HepG2 (cell line): ENCODE measurements around the gene GOLGA7B. TPM values are rescaled to one million over a fixed set of nuclear protein-coding genes. Genes with fewer than 3 reads are reported as not detected.

ENCODE experiments used
- ATAC-seq: fragments of 200-7000 bp; cut with Tn5 transposase; 3 replicates; pipeline ENCODE4 v1.9.1; 2020; ENCODE audit warnings: mild to moderate bottlenecking, moderate library complexity
- BruUV-seq: library from RNA; stranded (reverse); fragments of 400-500 nt; replicated peaks from 2 replicates; lab custom pipeline; 2021; lab: Mats Ljungman, UMichigan
- CTCF ChIA-PET: fragments of 300-600 bp; formaldehyde crosslinking; extraction: SDS; loops from one replicate; lab custom pipeline; 2021; ENCODE audit warnings: low total read pairs, inconsistent platforms, low intra/inter-chr PET ratio; lab: Yijun Ruan, JAX
- POLR2A ChIA-PET: fragments of 350-600 bp; sonication (Branson Sonifier 250); formaldehyde crosslinking; loops from one replicate; lab custom pipeline; 2020; ENCODE audit warnings: antibody characterized with exemption, inconsistent platforms; lab: Yijun Ruan, JAX
- DNase-seq: peaks from one replicate; pipeline ENCODE4 v3.0.0-alpha.2; 2015; ENCODE audit warnings: low spot score
- FAIRE-seq: peaks from 3 replicates; lab custom pipeline; 2011; peaks lifted over from hg19 to GRCh38; lab: Jason Lieb, UNC
- H2AFZ ChIP-seq: one replicate; pipeline ENCODE4 v1.6.1; 2011; ENCODE audit warnings: low read length, inconsistent platforms
- H3K27ac ChIP-seq: fragments of 300-600 bp; 3 replicates; pipeline ENCODE4 v1.8.0; 2011; ENCODE audit warnings: mixed run types, mild to moderate bottlenecking, mixed read lengths, low read length, inconsistent platforms; ENCODE audit not compliant: insufficient read depth; ENCODE audit errors: extremely low read length
- H3K27me3 ChIP-seq, 2 experiments: fragments of 200-600 bp in 1 of 2; 2 replicates in 1 of 2; 3 replicates in 1 of 2; pipeline versions ENCODE4 v1.6.0 to v1.8.0; 2011; ENCODE audit warnings: low read length in 2 of 2, mild to moderate bottlenecking in 2 of 2, moderate library complexity in 2 of 2, inconsistent platforms in 1 of 2; ENCODE audit not compliant: insufficient read depth in 2 of 2, control insufficient read depth in 1 of 2
- H3K36me3 ChIP-seq, 2 experiments: fragments of 200-600 bp in 1 of 2; replicated peaks in 1 of 2; 2 replicates in 1 of 2; 3 replicates in 1 of 2; pipeline versions ENCODE4 v1.5.1 to v1.8.0; 2011; ENCODE audit warnings: low read length in 2 of 2, inconsistent platforms in 1 of 2; ENCODE audit not compliant: insufficient read depth in 2 of 2, control insufficient read depth in 1 of 2
- H3K4me1 ChIP-seq: 2 replicates; pipeline ENCODE4 v1.5.1; 2012; ENCODE audit warnings: low read length, inconsistent platforms; ENCODE audit not compliant: insufficient read depth
- H3K4me2 ChIP-seq: 2 replicates; pipeline ENCODE4 v1.6.0; 2011; ENCODE audit warnings: low read depth, low read length, inconsistent platforms
- H3K4me3 ChIP-seq, 3 experiments: fragments of 200-600 bp in 1 of 3; sonication (generic), shearing (Covaris generic) in 1 of 3; replicated peaks in 1 of 3; 2 replicates each; pipeline ENCODE4 v1.5.1; 2011 to 2016; ENCODE audit warnings: low read length in 3 of 3, inconsistent platforms in 2 of 3, low read depth in 2 of 3, mild to moderate bottlenecking in 2 of 3, control low read depth in 1 of 3, mixed read lengths in 1 of 3; ENCODE audit not compliant: insufficient read depth in 1 of 3
- H3K79me2 ChIP-seq: one replicate; pipeline ENCODE4 v1.6.1; 2011; ENCODE audit warnings: low read length, inconsistent platforms; ENCODE audit not compliant: insufficient read depth
- H3K9ac ChIP-seq: 2 replicates; pipeline ENCODE4 v1.6.0; 2011; ENCODE audit warnings: mild to moderate bottlenecking, low read depth, low read length, inconsistent platforms; ENCODE audit not compliant: insufficient read depth
- H3K9me3 ChIP-seq: 2 replicates; pipeline ENCODE4 v1.5.1; 2012; ENCODE audit warnings: mild to moderate bottlenecking, low read length
- H4K20me1 ChIP-seq: 2 replicates; pipeline ENCODE4 v1.6.0; 2011; ENCODE audit warnings: inconsistent platforms, mild to moderate bottlenecking, low read length, moderate library complexity; ENCODE audit not compliant: insufficient read depth
- POLR2G ChIP-seq: fragments of 200-400 bp; formaldehyde crosslinking; IDR thresholded peaks from 2 replicates; pipeline ENCODE4 v1.6.1; 2018; ENCODE audit warnings: mild to moderate bottlenecking, low read depth, low read length, moderate library complexity
- ZNF12 ChIP-seq: sonication (generic); formaldehyde crosslinking; IDR thresholded peaks from 2 replicates; pipeline ENCODE4 v1.5.0; 2020; ENCODE audit warnings: missing genetic modification reagents
- WGBS: methylation state at CpG from one replicate; pipeline ENCODE4 v1.1.6; 2017; ENCODE audit warnings: low lambda C conversion rate; 5-methylcytosine and 5-hydroxymethylcytosine counted together
- in situ Hi-C: cut with HindIII; loops from 2 replicates; pipeline ENCODE4 v1.10.0; 2017; ENCODE audit warnings: low pct_unique_long_range_greater_than_20kb; ENCODE audit not compliant: extremely low pct_ligation_motif_present
- intact Hi-C: fragments of 100-400 bp; cut with micrococcal nuclease; formaldehyde crosslinking; loops from one replicate; pipeline ENCODE4 v1.10.0; 2022; ENCODE audit not compliant: unreplicated experiment
- polyA plus RNA-seq, 8 experiments: library from polyadenylated mRNA; depleted of rRNA in 3 of 8; stranded (reverse) in 7 of 8; unstranded in 1 of 8; fragments of >200 nt; fragmentation: Illumina TruSeq in 4 of 8; extraction: Trizol in 4 of 8; gene quantifications; 2 replicates each; pipeline versions ENCODE4 v1.2.1 to v1.2.3, GENCODE V29; 2011 to 2016; ENCODE audit warnings: low read depth in 4 of 8, missing spikeins in 1 of 8, mixed read lengths in 1 of 8; ENCODE audit not compliant: insufficient read depth in 1 of 8
- total RNA-seq, 5 experiments: library from RNA; depleted of rRNA; stranded (reverse); fragments of >200 nt; fragmentation: Illumina TruSeq; extraction: Trizol; gene quantifications; 2 replicates each; pipeline ENCODE4 v1.2.3, GENCODE V29; 2016; ENCODE audit warnings: low read depth in 1 of 5
- TF ChIP-seq, protein P1 (sequence below): sonication (generic); formaldehyde crosslinking; IDR thresholded peaks from 2 replicates; pipeline ENCODE4 v1.4.0; 2020; ENCODE audit warnings: mild to moderate bottlenecking, missing genetic modification reagents

GOLGA7B gene
- total and polyA plus RNA-seq, 2 of the 13 experiments (the other 11 are each of a cell fraction or from before 2014, with no cell fraction given), result not detected

DNA sequence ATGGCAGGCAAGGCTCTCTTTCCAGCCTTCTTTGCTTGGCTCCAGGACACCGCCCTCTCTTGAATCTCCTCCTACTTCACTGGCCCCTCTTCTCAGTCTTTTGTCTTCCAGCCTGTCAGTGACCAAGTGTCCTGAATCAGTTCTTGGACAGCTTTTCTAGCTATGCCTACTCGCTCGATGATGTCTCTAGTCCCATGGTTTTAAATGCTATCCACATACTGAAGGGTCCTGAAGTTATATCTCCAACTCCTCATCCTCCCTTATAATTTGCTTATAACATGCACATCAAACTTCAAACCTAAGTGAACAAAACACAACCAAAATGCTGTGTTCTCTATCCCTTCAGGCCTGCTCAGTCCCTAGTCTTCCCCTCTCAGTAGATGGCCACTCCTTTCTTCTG is 5.0 kb upstream of the GOLGA7B start:
- DNase-seq (no peak), ATAC-seq (no peak), FAIRE-seq (no peak)
- H3K4me3 ChIP-seq, result no peak overlapping the region
- in situ Hi-C loops (no loop called here), intact Hi-C loops (no loop called here)
- H3K4me2 ChIP-seq, result no peak overlapping the region
- no peaks in the 10 kb centered on the region for H3K9me3 ChIP-seq
- H4K20me1 ChIP-seq, result no peaks in the 10 kb centered on the region
- BruUV-seq, result no TSS peak
- H3K4me1 ChIP-seq, result no peaks in the 10 kb centered on the region
- WGBS, result 30% methylated on average over 3 of the region's 3 CpGs
- no peak overlapping the region for H3K9ac ChIP-seq
- H3K36me3 ChIP-seq, result no peaks in the 10 kb centered on the region
- no peak overlapping the region for H2AFZ ChIP-seq
- CTCF ChIA-PET, result no interaction called here
- POLR2A ChIA-PET, result no interaction called here
- no peaks in the 10 kb centered on the region for H3K79me2 ChIP-seq
- peaks cover 0 to 11% of the 10 kb centered on the region in 2 experiments; a peak in 2 of 5 replicates for H3K27me3 ChIP-seq
- H3K27ac ChIP-seq, result no peak overlapping the region
- no peak for TF ChIP-seq ZNF12
- TF ChIP-seq POLR2G, result no peak
- TF ChIP-seq, protein P1, sequence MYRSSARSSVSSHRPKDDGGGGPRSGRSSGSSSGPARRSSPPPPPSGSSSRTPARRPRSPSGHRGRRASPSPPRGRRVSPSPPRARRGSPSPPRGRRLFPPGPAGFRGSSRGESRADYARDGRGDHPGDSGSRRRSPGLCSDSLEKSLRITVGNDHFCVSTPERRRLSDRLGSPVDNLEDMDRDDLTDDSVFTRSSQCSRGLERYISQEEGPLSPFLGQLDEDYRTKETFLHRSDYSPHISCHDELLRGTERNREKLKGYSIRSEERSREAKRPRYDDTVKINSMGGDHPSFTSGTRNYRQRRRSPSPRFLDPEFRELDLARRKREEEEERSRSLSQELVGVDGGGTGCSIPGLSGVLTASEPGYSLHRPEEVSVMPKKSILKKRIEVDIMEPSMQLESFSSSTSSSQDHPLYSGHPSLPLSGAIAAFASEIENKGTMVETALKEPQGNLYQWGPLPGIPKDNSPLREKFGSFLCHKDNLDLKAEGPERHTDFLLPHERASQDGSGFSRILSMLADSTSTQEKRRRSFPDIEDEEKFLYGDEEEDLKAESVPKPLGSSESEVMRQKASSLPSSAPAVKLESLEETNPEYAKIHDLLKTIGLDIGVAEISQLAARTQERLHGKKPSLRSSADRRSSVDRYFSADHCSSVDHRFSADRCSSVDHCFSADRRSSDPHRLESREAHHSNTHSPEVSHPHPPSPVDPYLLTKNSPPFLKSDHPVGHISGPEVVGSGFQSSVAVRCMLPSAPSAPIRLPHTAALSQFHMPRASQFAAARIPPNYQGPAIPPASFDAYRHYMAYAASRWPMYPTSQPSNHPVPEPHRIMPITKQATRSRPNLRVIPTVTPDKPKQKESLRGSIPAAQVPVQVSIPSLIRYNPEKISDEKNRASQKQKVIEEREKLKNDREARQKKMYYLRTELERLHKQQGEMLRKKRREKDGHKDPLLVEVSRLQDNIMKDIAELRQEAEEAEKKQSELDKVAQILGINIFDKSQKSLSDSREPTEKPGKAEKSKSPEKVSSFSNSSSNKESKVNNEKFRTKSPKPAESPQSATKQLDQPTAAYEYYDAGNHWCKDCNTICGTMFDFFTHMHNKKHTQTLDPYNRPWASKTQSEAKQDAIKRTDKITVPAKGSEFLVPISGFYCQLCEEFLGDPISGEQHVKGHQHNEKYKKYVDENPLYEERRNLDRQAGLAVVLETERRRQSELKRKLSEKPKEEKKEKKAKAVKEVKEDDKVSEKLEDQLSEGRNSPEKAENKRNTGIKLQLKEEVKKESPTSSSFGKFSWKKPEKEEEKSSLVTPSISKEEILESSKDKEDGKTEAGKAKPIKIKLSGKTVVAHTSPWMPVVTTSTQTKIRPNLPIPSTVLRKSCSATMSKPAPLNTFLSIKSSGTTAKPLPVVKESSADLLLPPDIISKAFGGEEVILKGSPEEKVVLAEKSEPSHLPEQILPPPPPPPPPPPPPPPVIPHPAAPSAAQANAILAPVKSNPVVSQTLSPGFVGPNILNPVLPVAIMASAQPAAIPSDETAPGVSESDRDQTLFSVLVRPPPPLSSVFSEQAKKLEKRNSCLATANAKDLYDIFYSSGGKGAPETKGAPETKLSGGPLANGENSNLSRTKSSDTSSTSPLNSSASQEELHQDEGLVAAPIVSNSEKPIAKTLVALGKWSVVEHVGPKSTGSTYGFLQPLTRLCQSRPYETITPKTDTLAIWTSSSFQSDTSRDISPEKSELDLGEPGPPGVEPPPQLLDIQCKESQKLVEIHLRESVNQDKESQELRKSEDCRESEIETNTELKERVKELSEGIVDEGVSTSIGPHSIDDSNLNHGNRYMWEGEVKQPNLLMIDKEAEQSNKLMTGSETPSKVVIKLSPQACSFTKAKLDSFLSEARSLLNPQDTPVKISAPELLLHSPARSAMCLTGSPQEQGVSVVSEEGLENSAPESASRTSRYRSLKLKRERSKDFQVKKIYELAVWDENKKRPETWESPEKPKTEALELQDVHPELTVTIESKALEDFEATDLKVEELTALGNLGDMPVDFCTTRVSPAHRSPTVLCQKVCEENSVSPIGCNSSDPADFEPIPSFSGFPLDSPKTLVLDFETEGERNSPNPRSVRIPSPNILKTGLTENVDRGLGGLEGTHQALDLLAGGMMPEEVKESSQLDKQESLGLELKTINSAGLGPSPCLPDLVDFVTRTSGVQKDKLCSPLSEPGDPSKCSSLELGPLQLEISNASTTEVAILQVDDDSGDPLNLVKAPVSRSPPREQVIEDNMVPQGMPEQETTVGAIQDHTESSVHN, result no peak
